Upper lobe of left lung (tissue), 4 donors: ENCODE results near the gene PTPRF.

Source experiments
- POLR2A ChIP-seq, 4 donors: fragments of 450-650 bp; IDR thresholded peaks; one replicate each; pipeline ENCODE4 v1.5.1; 2016 to 2017; ENCODE audit warnings: antibody characterized with exemption in 4 of 4, mild to moderate bottlenecking in 2 of 4
- POLR2AphosphoS5 ChIP-seq, 2 donors: sonication (generic); formaldehyde crosslinking; IDR thresholded peaks; one replicate each; pipeline ENCODE4 v1.5.1; 2017; ENCODE audit warnings: antibody characterized with exemption in 2 of 2
- TF ChIP-seq, protein P1 (sequence below), 6 experiments: fragments of 450-650 bp in 4 of 6; fragments of 200-600 bp in 2 of 6; sonication (generic) in 2 of 6; IDR thresholded peaks; one replicate each; pipeline ENCODE4 v1.5.1; 2016 to 2019; ENCODE audit warnings: antibody characterized with exemption in 6 of 6

DNA sequence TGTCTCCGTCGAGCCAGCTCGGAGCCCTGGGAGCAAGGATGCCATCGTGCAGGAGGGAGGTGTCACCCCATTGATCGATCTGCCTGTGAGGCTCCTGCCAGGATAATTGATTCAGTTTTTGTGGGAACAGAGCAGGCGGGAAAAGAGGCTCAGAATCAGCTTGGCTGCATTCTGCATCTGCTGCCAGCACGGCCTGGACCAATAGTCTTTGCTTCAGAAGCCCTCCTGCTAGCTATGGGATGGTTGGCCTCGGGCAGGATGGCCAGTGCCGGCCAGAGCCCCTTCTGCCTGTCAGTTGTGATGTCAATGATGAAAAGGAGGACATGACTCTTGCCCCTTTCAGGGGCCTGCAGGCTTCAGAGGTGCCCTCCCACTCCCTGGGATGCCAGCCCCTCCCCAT, 39.6 kb downstream of the PTPRF start:
- TF ChIP-seq POLR2A (IDR thresholded peaks at IDR 0.05) (no peak), POLR2AphosphoS5 (IDR thresholded peaks at IDR 0.05) (no peak)
- TF ChIP-seq, protein P1, sequence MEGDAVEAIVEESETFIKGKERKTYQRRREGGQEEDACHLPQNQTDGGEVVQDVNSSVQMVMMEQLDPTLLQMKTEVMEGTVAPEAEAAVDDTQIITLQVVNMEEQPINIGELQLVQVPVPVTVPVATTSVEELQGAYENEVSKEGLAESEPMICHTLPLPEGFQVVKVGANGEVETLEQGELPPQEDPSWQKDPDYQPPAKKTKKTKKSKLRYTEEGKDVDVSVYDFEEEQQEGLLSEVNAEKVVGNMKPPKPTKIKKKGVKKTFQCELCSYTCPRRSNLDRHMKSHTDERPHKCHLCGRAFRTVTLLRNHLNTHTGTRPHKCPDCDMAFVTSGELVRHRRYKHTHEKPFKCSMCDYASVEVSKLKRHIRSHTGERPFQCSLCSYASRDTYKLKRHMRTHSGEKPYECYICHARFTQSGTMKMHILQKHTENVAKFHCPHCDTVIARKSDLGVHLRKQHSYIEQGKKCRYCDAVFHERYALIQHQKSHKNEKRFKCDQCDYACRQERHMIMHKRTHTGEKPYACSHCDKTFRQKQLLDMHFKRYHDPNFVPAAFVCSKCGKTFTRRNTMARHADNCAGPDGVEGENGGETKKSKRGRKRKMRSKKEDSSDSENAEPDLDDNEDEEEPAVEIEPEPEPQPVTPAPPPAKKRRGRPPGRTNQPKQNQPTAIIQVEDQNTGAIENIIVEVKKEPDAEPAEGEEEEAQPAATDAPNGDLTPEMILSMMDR (IDR thresholded peaks at IDR 0.05): no peak
